AG09309 (cell line): ENCODE measurements around the gene STARD3NL.

Source experiments
- DNase-seq: peaks from one replicate; pipeline ENCODE4 v3.0.0-alpha.2; 2010; ENCODE audit warnings: low read depth
- H3K4me3 ChIP-seq: 2 replicates; pipeline ENCODE4 v1.5.1; 2011; ENCODE audit warnings: mild to moderate bottlenecking, low read depth, low read length, moderate library complexity; ENCODE audit not compliant: control insufficient read depth
- CTCF ChIP-seq: IDR thresholded peaks from 2 replicates; pipeline ENCODE4 v1.5.1; 2011; ENCODE audit warnings: mild to moderate bottlenecking, low read depth, low read length, inconsistent platforms; ENCODE audit not compliant: insufficient read depth, control insufficient read depth; ENCODE audit errors: missing control alignments

The STARD3NL gene

GRCh38 chr7:38147005-38147404, 31.0 kb upstream of the STARD3NL start:
- no peak for DNase-seq
- no peak overlapping the region for H3K4me3 ChIP-seq
- no peak for TF ChIP-seq CTCF

GRCh38 chr7:38151556-38151955, 26.5 kb upstream of the STARD3NL start:
- no peak overlapping the region for H3K4me3 ChIP-seq
- no peak for TF ChIP-seq CTCF
- DNase-seq = no peak

DNA sequence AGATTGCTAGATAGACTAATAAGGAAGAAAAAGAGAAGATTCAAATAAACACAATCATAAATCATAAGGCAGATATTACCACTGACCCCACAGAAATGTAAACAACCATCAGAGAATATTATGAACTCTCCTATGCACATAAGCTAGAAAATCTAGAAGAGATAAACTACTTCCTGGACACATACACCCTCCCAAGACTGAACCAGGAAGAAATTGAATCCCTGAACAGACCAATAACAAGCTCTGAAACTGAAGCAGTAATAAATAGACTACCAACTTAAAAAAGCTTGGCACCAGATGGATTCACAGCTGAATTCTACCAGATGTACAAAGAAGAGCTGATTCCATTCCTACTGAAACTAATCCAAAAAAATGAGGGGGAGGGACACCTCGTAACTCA, 24.5 kb upstream of the STARD3NL start:
- H3K4me3 ChIP-seq = no peak overlapping the region
- no peak for TF ChIP-seq CTCF
- no peak for DNase-seq

- TF ChIP-seq CTCF = no peak
- no peak overlapping the region for H3K4me3 ChIP-seq
- DNase-seq = no peak
Observed at GRCh38 chr7:38154278-38154677, 23.8 kb upstream of the STARD3NL start.

GRCh38 chr7:38160003-38160571, 18.0 kb upstream of the STARD3NL start:
- H3K4me3 ChIP-seq = no peak overlapping the region
- TF ChIP-seq CTCF = no peak
- no peak for DNase-seq

GRCh38 chr7:38162036-38162435, 16.0 kb upstream of the STARD3NL start:
- no peak for DNase-seq
- TF ChIP-seq CTCF = no peak

GRCh38 chr7:38163671-38164070, 14.4 kb upstream of the STARD3NL start:
- H3K4me3 ChIP-seq = no peak overlapping the region
- DNase-seq = peak; percentile 17
- TF ChIP-seq CTCF = no peak

More at GRCh38 chr7:38162036-38162435, 16.0 kb upstream of the STARD3NL start:
- H3K4me3 ChIP-seq = no peak overlapping the region
